Pancreas (tissue), 10 donors: ENCODE data around the gene IL17D. TPM values are rescaled to one million over a fixed set of nuclear protein-coding genes. Genes with fewer than 3 reads are reported as not detected.
"Not testable (repeated sequence)": the region's sequence is repeated elsewhere in the genome, so short reads cannot be mapped to it uniquely, and the experiment has no call there.

Experiments used
- ATAC-seq, 4 donors: fragments of 200-7000 bp; cut with Tn5 transposase; one replicate each; pipeline versions ENCODE4 v1.8.0 to v1.9.1; 2020; ENCODE audit warnings: mild to moderate bottlenecking in 4 of 4, moderate library complexity in 4 of 4
- DNase-seq, 6 donors: peaks; one replicate each; pipeline ENCODE4 v3.0.0-alpha.2; 2020
- FAIRE-seq: peaks from 2 replicates; lab custom pipeline; 2012; peaks lifted over from hg19 to GRCh38; lab: Jason Lieb, UNC
- H3K27ac ChIP-seq, 4 donors: fragments of 200-600 bp; sonication (generic); 1 replicate in 3 of 4; 2 replicates in 1 of 4; pipeline versions ENCODE4 v1.5.0 to v1.8.0; 2020
- H3K27me3 ChIP-seq, 4 donors: fragments of 200-600 bp; one replicate each; pipeline ENCODE4 v1.8.0; 2021
- H3K36me3 ChIP-seq, 3 donors: fragments of 200-600 bp; sonication (generic) in 1 of 3; one replicate each; pipeline versions ENCODE4 v1.5.0 to v1.8.0; 2020 to 2021
- H3K4me1 ChIP-seq, 3 donors: fragments of 200-600 bp; one replicate each; pipeline ENCODE4 v1.8.0; 2021
- H3K4me3 ChIP-seq, 4 donors: fragments of 200-600 bp; sonication (generic) in 2 of 4; one replicate each; pipeline versions ENCODE4 v1.5.0 to v1.8.0; 2020 to 2021
- H3K9me3 ChIP-seq, 4 donors: fragments of 200-600 bp; one replicate each; pipeline ENCODE4 v1.8.0; 2021
- WGBS, 2 donors: extraction: QIAGEN DNeasy Blood & Tissue Kit; methylation state at CpG; one replicate each; pipeline ENCODE4 v1.1.7; 2013; 5-methylcytosine and 5-hydroxymethylcytosine counted together
- intact Hi-C, 3 donors: fragments of 100-400 bp; cut with DNase I; formaldehyde crosslinking; loops; one replicate each; pipeline versions ENCODE4 v1.11.1 to v1.14.2; 2022
- polyA plus RNA-seq, 2 donors: library from polyadenylated mRNA; stranded (reverse); fragments of 200-250 nt; gene quantifications; one replicate each; pipeline ENCODE4 v1.2.3, GENCODE V29; 2013
- total RNA-seq, 6 donors: library from RNA; stranded (reverse); fragmentation: NEBNext Ultra II Directional in 4 of 6; extraction: Animal tissue kit (Norgen Biotek cat#: 25700) in 4 of 6; gene quantifications; one replicate each; pipeline versions ENCODE4 v1.2.1 to v1.2.4, GENCODE V29; 2021 to 2023
- TF ChIP-seq, protein P1 (sequence below), 4 donors: fragments of 200-600 bp; sonication (generic) in 3 of 4; IDR thresholded peaks; one replicate each; pipeline versions ENCODE4 v1.5.0 to v1.8.0; 2021; ENCODE audit warnings: antibody characterized with exemption in 4 of 4
- donor health status: healthy with polysubstance abuse.
- donor health status: DM: no; HTN: no; CAD: no; lungs with moderate emphysema.
- donor health status: DM: no; HTN: no; CAD: no.
- donor health status: control.
- donor health status: control.
- donor health status: Bipolar disorder and iron deficiency.
- donor health status: DM: yes; HTN: yes; CAD: no.
- donor health status: DM: no; HTN: no; CAD: no.
- donor health status: DM: no; HTN: no; CAD: no.
- donor health status: DM: yes; HTN: yes; CAD: no.

The IL17D gene
- total and polyA plus RNA-seq, 8 donors, result 0.35 to 0.71 (median 0.48) TPM

DNA sequence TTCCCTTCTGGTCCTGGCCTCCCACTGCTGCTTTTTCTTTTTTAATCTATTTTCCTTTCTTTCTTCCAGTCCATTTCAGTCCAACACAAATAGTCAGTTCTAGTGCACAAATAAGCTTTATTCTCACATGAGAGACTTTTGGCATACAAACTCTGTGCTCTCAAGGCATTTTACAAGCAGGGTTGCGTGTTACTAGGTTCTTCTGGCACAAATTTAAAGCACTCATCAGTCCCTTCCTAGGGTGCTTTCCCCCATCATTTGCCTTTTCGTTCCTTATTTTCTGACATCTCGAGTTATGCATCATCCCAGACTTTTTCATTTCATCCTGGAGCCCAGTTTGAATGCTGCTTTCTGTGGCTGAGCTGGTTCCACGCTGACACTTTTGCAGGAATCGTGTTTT lies 29.8 kb upstream of the IL17D start:
- Histone ChIP-seq H3K4me1 (no peaks in the 10 kb centered on the region), H3K4me3 (no peak overlapping the region), H3K36me3 (no peaks in the 10 kb centered on the region), H3K9me3 (no peaks in the 10 kb centered on the region), H3K27ac (no peak overlapping the region), H3K27me3 (no peaks in the 10 kb centered on the region)
- TF ChIP-seq, protein P1, sequence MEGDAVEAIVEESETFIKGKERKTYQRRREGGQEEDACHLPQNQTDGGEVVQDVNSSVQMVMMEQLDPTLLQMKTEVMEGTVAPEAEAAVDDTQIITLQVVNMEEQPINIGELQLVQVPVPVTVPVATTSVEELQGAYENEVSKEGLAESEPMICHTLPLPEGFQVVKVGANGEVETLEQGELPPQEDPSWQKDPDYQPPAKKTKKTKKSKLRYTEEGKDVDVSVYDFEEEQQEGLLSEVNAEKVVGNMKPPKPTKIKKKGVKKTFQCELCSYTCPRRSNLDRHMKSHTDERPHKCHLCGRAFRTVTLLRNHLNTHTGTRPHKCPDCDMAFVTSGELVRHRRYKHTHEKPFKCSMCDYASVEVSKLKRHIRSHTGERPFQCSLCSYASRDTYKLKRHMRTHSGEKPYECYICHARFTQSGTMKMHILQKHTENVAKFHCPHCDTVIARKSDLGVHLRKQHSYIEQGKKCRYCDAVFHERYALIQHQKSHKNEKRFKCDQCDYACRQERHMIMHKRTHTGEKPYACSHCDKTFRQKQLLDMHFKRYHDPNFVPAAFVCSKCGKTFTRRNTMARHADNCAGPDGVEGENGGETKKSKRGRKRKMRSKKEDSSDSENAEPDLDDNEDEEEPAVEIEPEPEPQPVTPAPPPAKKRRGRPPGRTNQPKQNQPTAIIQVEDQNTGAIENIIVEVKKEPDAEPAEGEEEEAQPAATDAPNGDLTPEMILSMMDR (IDR thresholded peaks at IDR 0.05), result no peak
- FAIRE-seq, result no peak
- ATAC-seq, result no peak
- DNase-seq, result no peak
- intact Hi-C loops, result no loop called here
- WGBS, 2 donors, result 88 to 91% methylated on average over 5 of the region's 5 CpGs

DNA sequence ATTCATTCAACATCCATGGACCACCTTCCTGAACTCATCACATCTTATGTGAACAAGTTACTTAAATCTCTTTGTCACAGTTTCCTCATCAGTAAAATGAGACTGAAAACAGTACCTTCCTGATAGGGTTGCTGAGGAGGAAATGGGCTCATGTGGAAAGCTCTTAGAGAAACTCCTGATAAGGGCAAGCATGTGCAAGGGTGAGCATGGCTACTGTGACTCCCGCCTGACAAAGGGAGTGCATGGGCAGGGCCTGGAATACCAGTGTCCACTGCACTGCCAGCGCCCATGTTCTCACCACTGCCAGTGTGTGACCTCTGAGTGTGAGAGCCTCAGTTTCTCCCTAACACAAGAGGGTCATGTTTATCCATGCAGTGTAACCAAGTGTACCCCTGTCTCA lies 27.3 kb upstream of the IL17D start:
- Histone ChIP-seq H3K9me3 (no peaks in the 10 kb centered on the region), H3K4me3 (no peak overlapping the region), H3K4me1 (no peaks in the 10 kb centered on the region), H3K27me3 (no peaks in the 10 kb centered on the region), H3K27ac (no peak overlapping the region), H3K36me3 (no peaks in the 10 kb centered on the region)
- no peak for DNase-seq
- intact Hi-C loops, result no loop called here
- TF ChIP-seq, protein P1 (IDR thresholded peaks at IDR 0.05), result no peak
- FAIRE-seq, result no peak
- no peak for ATAC-seq
- WGBS, 2 donors, result 96 to 100% methylated on average over 2 of the region's 2 CpGs

DNA sequence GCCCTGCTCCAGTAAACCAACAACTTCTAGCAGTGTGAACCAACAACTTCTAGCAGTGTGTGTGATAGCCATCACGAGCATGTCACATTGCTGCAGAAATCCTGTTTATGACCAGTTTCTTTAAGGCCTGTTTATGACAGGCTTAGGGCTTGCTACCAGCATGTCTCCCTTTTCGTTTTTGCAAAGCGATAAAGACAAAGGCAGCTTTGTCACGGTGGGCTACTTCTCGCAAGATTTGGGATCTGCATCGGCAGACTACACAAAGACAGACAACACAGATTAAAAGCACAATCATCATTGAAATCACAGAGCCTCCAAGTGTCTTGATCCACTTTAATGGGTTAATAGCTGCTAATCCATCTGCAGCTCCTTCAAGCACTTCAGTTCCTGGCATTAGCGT lies 24.9 kb upstream of the IL17D start:
- ATAC-seq, H3K36me3 ChIP-seq, DNase-seq, H3K4me1 ChIP-seq, H3K27me3 ChIP-seq, H3K4me3 ChIP-seq, H3K27ac ChIP-seq, intact Hi-C loops, H3K9me3 ChIP-seq, FAIRE-seq: not testable (repeated sequence)
- 66 to 74% methylated on average over 7 of the region's 7 CpGs for WGBS, 2 donors

DNA sequence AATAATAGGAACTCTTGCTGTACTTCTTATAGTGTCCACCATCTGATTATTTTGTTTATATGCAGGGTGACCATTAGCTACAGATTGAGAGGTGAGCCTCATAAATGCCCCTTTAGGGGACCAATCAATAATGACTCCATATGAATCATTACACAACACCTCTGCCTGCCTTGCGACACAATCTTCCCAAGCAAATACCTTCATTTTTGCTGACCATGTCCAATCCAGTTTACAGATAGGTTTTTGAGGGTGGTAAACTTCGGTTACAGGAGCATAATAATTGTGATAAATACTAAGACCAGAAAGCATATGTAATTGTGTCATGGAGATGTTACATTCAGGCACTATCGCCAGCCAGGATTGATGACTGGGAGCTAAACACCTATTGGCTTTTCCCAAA lies 23.6 kb upstream of the IL17D start:
- FAIRE-seq (no peak), ATAC-seq (no peak), DNase-seq (no peak)
- Histone ChIP-seq H3K27ac (no peak overlapping the region), H3K4me1 (no peaks in the 10 kb centered on the region), H3K36me3 (no peaks in the 10 kb centered on the region), H3K9me3 (no peaks in the 10 kb centered on the region), H3K27me3 (no peaks in the 10 kb centered on the region), H3K4me3 (no peak overlapping the region)
- WGBS, 2 donors, result 82 to 92% methylated on average over 3 of the region's 3 CpGs
- intact Hi-C loops, result no loop called here
- TF ChIP-seq, protein P1 (IDR thresholded peaks at IDR 0.05), result no peak

DNA sequence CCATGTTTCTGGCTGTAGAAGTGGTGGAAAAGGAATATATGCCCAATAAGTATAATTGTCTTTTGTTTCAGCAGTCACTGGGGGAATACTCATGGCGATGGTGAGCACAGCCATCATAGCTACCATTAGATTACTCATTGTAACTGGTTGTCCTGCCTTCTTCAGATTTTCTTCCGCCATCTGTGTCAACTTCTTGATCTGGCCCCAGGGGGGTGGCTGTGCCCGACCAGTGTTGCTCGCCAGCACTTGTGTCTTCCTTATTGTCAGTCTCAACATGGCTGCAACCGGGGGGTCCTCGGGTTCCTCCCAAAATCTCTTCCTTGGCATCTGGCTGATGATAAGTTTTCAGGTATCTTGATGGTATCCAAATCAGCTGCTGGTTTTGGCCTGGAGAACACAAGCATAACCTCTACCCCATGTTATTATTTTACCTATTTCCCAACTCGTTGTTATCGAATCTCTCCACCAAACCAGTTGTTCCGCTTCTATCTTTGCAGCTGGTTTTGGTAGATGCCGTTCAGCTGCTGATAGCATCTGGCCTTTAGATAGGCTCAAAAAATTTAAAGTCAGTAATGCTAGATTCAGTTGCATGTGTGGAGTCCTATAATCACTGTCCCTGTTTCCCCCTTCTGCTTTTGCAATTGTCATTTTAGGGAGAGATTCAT lies 23.0 kb upstream of the IL17D start:
- Histone ChIP-seq H3K4me3 (no peak overlapping the region), H3K27ac (no peak overlapping the region), H3K36me3 (no peaks in the 10 kb centered on the region), H3K9me3 (no peaks in the 10 kb centered on the region), H3K27me3 (no peaks in the 10 kb centered on the region), H3K4me1 (no peaks in the 10 kb centered on the region)
- WGBS, 2 donors, result 91% methylated on average over 10 of the region's 10 CpGs
- intact Hi-C loops, result no loop called here
- no peak for DNase-seq
- TF ChIP-seq, protein P1 (IDR thresholded peaks at IDR 0.05), result no peak
- no peak for FAIRE-seq
- no peak for ATAC-seq

DNA sequence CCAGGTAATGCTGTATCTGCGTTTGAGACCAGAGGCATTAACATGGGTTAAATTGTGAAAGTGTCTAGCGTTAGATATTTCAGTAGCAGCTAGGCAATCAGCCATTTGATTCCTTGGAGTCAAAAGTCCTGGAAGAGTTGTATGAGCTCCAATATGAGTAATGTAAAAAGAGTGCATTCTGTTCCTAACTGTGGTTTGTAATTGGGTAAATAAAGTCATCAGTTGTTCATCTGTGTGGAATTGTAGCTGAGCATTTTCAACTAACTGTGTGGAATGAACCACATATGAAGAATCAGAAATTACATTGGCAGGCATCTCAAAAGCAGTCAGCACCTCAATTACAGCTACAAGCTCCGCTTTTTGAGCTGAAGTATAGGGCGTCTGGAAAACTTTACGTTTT lies 22.0 kb upstream of the IL17D start:
- ATAC-seq, H3K27ac ChIP-seq, H3K9me3 ChIP-seq, H3K4me3 ChIP-seq, intact Hi-C loops, H3K4me1 ChIP-seq, H3K27me3 ChIP-seq, H3K36me3 ChIP-seq, DNase-seq, FAIRE-seq: not testable (repeated sequence)
- WGBS, 2 donors, result 79 to 88% methylated on average over 5 of the region's 5 CpGs
